Measurements from ENCODE around the gene BRF1. TPM values are rescaled to one million over a fixed set of nuclear protein-coding genes. Genes with fewer than 3 reads are reported as not detected.

Gene BRF1
- total and polyA plus RNA-seq, 2 of the 8 experiments (the other 6 are each of a cell fraction or from before 2014, with no cell fraction given): 7.7 to 18.3 TPM

DNA sequence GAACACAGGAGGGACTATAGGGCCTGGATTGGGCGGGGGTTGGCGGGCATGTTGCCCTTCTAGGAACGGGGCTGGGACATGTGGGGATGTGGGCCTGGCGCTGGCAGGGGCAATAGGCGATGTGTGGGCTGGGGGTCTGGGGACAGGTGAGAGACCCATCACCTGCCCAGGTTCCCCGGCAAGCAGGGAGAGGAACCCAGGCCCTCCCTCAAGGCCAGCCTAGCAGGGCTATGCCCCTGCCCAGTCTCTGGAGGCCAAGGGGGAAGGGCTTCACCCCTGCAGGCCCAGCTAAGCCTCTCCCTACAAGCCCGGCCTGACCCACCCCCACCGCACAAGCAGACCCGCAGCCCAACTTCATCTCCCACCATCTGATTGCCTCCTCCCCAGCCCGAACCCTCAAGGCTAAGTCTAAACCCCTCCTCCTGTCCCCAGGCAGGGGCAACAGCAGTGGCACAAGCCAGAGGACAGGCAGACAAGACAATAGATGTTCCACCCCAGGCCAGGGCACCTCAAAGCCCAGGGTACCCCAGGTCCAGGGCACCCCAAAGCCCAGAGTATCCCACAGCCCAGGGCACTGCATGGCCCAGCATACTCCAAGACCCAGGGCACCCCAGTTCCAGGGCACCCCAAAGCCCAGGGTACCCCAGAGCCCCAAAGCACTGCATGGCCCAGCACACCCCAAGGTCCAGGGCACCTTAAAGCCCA is 138.7 kb downstream of the BRF1 start:
- FAIRE-seq (no peak), DNase-seq (ENCODE audit: low read depth in 1 of 2, low spot score in 2 of 2) (no peak)
- Histone ChIP-seq H3K27ac (ENCODE audit: low read depth, low read length) (no peak overlapping the region), H2BK12ac (ENCODE audit: low read depth, low read length) (peak overlapping the region; percentile 56; the same call in 1 of the 2 replicates), H3K27me3 (replicated peaks in 1 of 4; ENCODE audit: control insufficient read depth in 3 of 4, extremely low read depth in 1 of 4, insufficient read depth in 3 of 4, low read length in 3 of 4) (peaks cover 4 to 11% (median 8%) of the 10 kb centered on the region in 4 experiments), H3K9me3 (ENCODE audit: insufficient read depth in 2 of 2, low read depth in 1 of 2, low read length in 1 of 2) (no peaks in the 10 kb centered on the region), H3K9ac (replicated peaks in 1 of 4; ENCODE audit: extremely low read depth in 1 of 4, low read depth in 3 of 4, low read length in 3 of 4) (no peak overlapping the region), H2BK5ac (ENCODE audit: low read depth, low read length) (peak overlapping the region; percentile 2; the same call in 1 of the 2 replicates), H4K8ac (ENCODE audit: extremely low read depth, insufficient read depth, low read length) (peak overlapping the region; percentile 93), H2AFZ (ENCODE audit: low read length) (no peak overlapping the region), H3K79me2 (ENCODE audit: control insufficient read depth in 1 of 2, insufficient read depth in 2 of 2, low read length in 2 of 2) (no peaks in the 10 kb centered on the region), H2BK15ac (ENCODE audit: low read length) (0 out of 2 replicates have a peak overlapping the region, but pooled peaks have one; percentile 6), H3K4me2 (ENCODE audit: insufficient read depth in 1 of 2, low read depth in 2 of 2, low read length in 2 of 2) (no peak overlapping the region), H2BK20ac (ENCODE audit: low read length) (peak overlapping the region; percentile 3; the same call in 1 of the 2 replicates), H3K4me3 (ENCODE audit: extremely low read depth in 1 of 4, insufficient read depth in 2 of 4, low read depth in 3 of 4, low read length in 4 of 4) (no peak overlapping the region), H4K20me1 (replicated peaks in 1 of 2; ENCODE audit: control insufficient read depth in 1 of 2, insufficient read depth in 2 of 2, low read length in 2 of 2) (peaks cover 7 to 20% of the 10 kb centered on the region in 2 experiments), H2AK5ac (ENCODE audit: low read depth, low read length) (no peak overlapping the region; the same call in 1 of the 2 replicates), H2BK120ac (replicated peaks; ENCODE audit: low read depth, low read length) (no peak overlapping the region), H3K18ac (ENCODE audit: extremely low read depth, low read length) (peak overlapping the region; percentile 53; the same call in 1 of the 2 replicates), H3K56ac (replicated peaks; ENCODE audit: insufficient read length, low read depth, low read length) (no peak overlapping the region), H3K14ac (ENCODE audit: insufficient read length) (no peak overlapping the region), H3K23me2 (ENCODE audit: low read depth, low read length) (0 out of 2 replicates have a peak, but pooled peaks cover 1% of the 10 kb centered on the region), H3K4ac (replicated peaks; ENCODE audit: insufficient read length, low read depth, low read length) (peak overlapping the region; percentile 12), H3K4me1 (replicated peaks in 1 of 4; ENCODE audit: control insufficient read depth in 3 of 4, insufficient read depth in 4 of 4, low read length in 3 of 4) (no peaks in the 10 kb centered on the region; a peak in 3 of 7 replicates), H3K79me1 (ENCODE audit: low read depth, low read length) (peaks cover 5% of the 10 kb centered on the region), H3K23ac (ENCODE audit: insufficient read length) (no peak overlapping the region), H4K5ac (ENCODE audit: insufficient read length, low read depth, low read length) (no peak overlapping the region), H4K91ac (replicated peaks; ENCODE audit: insufficient read length, low read length) (peak overlapping the region; percentile 84), H3K36me3 (ENCODE audit: control insufficient read depth in 2 of 4, insufficient read depth in 4 of 4, low read length in 3 of 4) (no peaks in the 10 kb centered on the region)
- WGBS, 2 experiments (ENCODE audit: extremely low coverage in 1 of 2, insufficient coverage in 1 of 2, insufficient read length in 1 of 2, insufficient replicate concordance in 2 of 2, low coverage in 1 of 2, low lambda C conversion rate in 2 of 2, missing lambda C conversion rate in 1 of 2): 95% methylated on average over 6 of the region's 10 CpGs; no CpG with 5 or more reads in 1 of the 2 experiments
- ChIA-PET POLR2A (ENCODE audit: partially characterized antibody) (no interaction called here), CTCF (ENCODE audit: partially characterized antibody) (no interaction called here)
- no peak for TF ChIP-seq TAF7 (optimal IDR thresholded peaks at IDR 0.05; ENCODE audit: borderline replicate concordance, low read depth, low read length)
- no peak for TF ChIP-seq RBBP5 (IDR thresholded peaks at IDR 0.05; ENCODE audit: borderline replicate concordance, low read depth, low read length)
- TF ChIP-seq SUZ12 (IDR thresholded peaks at IDR 0.05; ENCODE audit: low read length): no peak
- TF ChIP-seq SIRT6 (IDR thresholded peaks at IDR 0.05; ENCODE audit: low read length): no peak
- TF ChIP-seq GTF2F1 (IDR thresholded peaks at IDR 0.05; ENCODE audit: borderline replicate concordance, low read depth, low read length): no peak
- TF ChIP-seq JUN (IDR thresholded peaks at IDR 0.05; ENCODE audit: low read depth, low read length): no peak
- TF ChIP-seq, protein P1, sequence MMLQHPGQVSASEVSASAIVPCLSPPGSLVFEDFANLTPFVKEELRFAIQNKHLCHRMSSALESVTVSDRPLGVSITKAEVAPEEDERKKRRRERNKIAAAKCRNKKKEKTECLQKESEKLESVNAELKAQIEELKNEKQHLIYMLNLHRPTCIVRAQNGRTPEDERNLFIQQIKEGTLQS (IDR thresholded peaks at IDR 0.05; ENCODE audit: insufficient read depth, low read depth, low read length): no peak
- TF ChIP-seq PHF8 (conservative IDR thresholded peaks at IDR 0.05; ENCODE audit: low read depth, low read length): no peak
- no peak for TF ChIP-seq GABPA (IDR thresholded peaks at IDR 0.05; ENCODE audit: borderline replicate concordance, insufficient read depth, low read length)
- TF ChIP-seq CREB1 (IDR thresholded peaks at IDR 0.05): no peak
- TF ChIP-seq TCF12 (IDR thresholded peaks at IDR 0.05; ENCODE audit: low read depth, low read length): no peak
- TF ChIP-seq CTBP2 (IDR thresholded peaks at IDR 0.05; ENCODE audit: borderline replicate concordance, insufficient read depth, insufficient read length, low read length): no peak
